Endothelial cell of umbilical vein (primary cell): Measurements from ENCODE around the gene ARMH4. TPM values are rescaled to one million over a fixed set of nuclear protein-coding genes. Genes with fewer than 3 reads are reported as not detected.

Source experiments
- BruUV-seq: library from RNA; stranded (reverse); fragments of 400-500 nt; replicated peaks from 2 replicates; lab custom pipeline; 2021; lab: Mats Ljungman, UMichigan
- CTCF ChIA-PET: fragments of 300-600, 350-600 bp; sonication (Branson Sonifier 250); formaldehyde crosslinking; loops from one replicate; lab custom pipeline; 2021; ENCODE audit warnings: antibody characterized with exemption, inconsistent platforms; lab: Charles Lee
- POLR2A ChIA-PET: fragments of 300-600, 350-600 bp; sonication (Branson Sonifier 250); formaldehyde crosslinking; loops from one replicate; lab custom pipeline; 2021; ENCODE audit warnings: antibody characterized with exemption, inconsistent platforms; lab: Charles Lee
- DNase-seq: peaks from one replicate; pipeline ENCODE4 v3.0.0-alpha.2; 2011; ENCODE audit warnings: low read depth, low spot score
- FAIRE-seq: peaks from 2 replicates; lab custom pipeline; 2011; peaks lifted over from hg19 to GRCh38; lab: Jason Lieb, UNC
- H2AFZ ChIP-seq: 2 replicates; pipeline ENCODE4 v1.6.0; 2012; ENCODE audit warnings: low read depth, low read length, control low read depth, inconsistent platforms
- H3K27ac ChIP-seq: 2 replicates; pipeline ENCODE4 v1.5.1; 2011; ENCODE audit warnings: low read depth, mild to moderate bottlenecking, control low read depth, low read length, moderate library complexity; ENCODE audit not compliant: insufficient read depth
- H3K27me3 ChIP-seq, 2 experiments: 2 replicates each; pipeline versions ENCODE4 v1.6.0 to v1.6.1; 2011; ENCODE audit warnings: low read length in 2 of 2, mixed read lengths in 1 of 2; ENCODE audit not compliant: control insufficient read depth in 2 of 2, insufficient read depth in 2 of 2
- H3K36me3 ChIP-seq, 2 experiments: 2 replicates in 1 of 2; 3 replicates in 1 of 2; pipeline ENCODE4 v1.5.1; 2011; ENCODE audit warnings: low read length in 2 of 2, mild to moderate bottlenecking in 1 of 2, moderate library complexity in 1 of 2; ENCODE audit not compliant: control insufficient read depth in 2 of 2, insufficient read depth in 2 of 2; ENCODE audit errors: extremely low read depth in 1 of 2
- H3K4me1 ChIP-seq: 3 replicates; pipeline ENCODE4 v1.5.1; 2011; ENCODE audit warnings: mild to moderate bottlenecking, low read length; ENCODE audit not compliant: control insufficient read depth, insufficient read depth; ENCODE audit errors: extremely low read depth
- H3K4me2 ChIP-seq: 2 replicates; pipeline ENCODE4 v1.6.1; 2011; ENCODE audit warnings: low read length, control low read depth, mixed read lengths; ENCODE audit not compliant: insufficient read depth
- H3K4me3 ChIP-seq, 3 experiments: fragments of 200-600 bp in 1 of 3; sonication (generic), shearing (Covaris generic) in 1 of 3; replicated peaks in 1 of 3; 2 replicates each; pipeline ENCODE4 v1.5.1; 2011 to 2016; ENCODE audit warnings: control low read depth in 3 of 3, low read length in 3 of 3, mild to moderate bottlenecking in 2 of 3, inconsistent platforms in 1 of 3, low read depth in 1 of 3, moderate library complexity in 1 of 3; ENCODE audit not compliant: insufficient read depth in 1 of 3
- H3K79me2 ChIP-seq: 2 replicates; pipeline ENCODE4 v1.6.0; 2012; ENCODE audit warnings: low read length, inconsistent platforms; ENCODE audit not compliant: control insufficient read depth, insufficient read depth
- H3K9ac ChIP-seq: replicated peaks from 2 replicates; pipeline ENCODE3; 2011; ENCODE audit warnings: low read length, control low read depth; ENCODE audit not compliant: insufficient read depth; ENCODE audit errors: extremely low read depth
- H3K9me1 ChIP-seq: replicated peaks from 3 replicates; pipeline ENCODE4 v1.6.0; 2011; ENCODE audit warnings: mild to moderate bottlenecking, low read length; ENCODE audit not compliant: control insufficient read depth, insufficient read depth; ENCODE audit errors: extremely low read depth
- H3K9me3 ChIP-seq: replicated peaks from 2 replicates; pipeline ENCODE4 v1.5.1; 2012; ENCODE audit warnings: low read length, inconsistent platforms; ENCODE audit not compliant: control insufficient read depth, insufficient read depth
- H4K20me1 ChIP-seq: replicated peaks from 2 replicates; pipeline ENCODE3; 2011; ENCODE audit warnings: mild to moderate bottlenecking, low read length; ENCODE audit not compliant: control insufficient read depth, insufficient read depth; ENCODE audit errors: extremely low read depth
- CTCF ChIP-seq, 2 donors: IDR thresholded peaks; 1 replicate in 1 of 2; 2 replicates in 1 of 2; pipeline ENCODE4 v1.5.1; 2011; ENCODE audit warnings: low read length in 2 of 2, mild to moderate bottlenecking in 2 of 2, moderate library complexity in 2 of 2, control low read depth in 1 of 2, inconsistent platforms in 1 of 2, low read depth in 1 of 2; ENCODE audit not compliant: insufficient read depth in 1 of 2; ENCODE audit errors: extremely low read depth in 1 of 2
- EZH2 ChIP-seq: IDR thresholded peaks from 2 replicates; pipeline ENCODE4 v1.6.1; 2012; ENCODE audit warnings: borderline replicate concordance, low read depth, mild to moderate bottlenecking, moderate library complexity, low read length, inconsistent platforms; ENCODE audit not compliant: severe bottlenecking
- FOS ChIP-seq: IDR thresholded peaks from 2 replicates; pipeline ENCODE4 v1.6.1; 2011; ENCODE audit warnings: mild to moderate bottlenecking, low read length, moderate library complexity, borderline replicate concordance; ENCODE audit not compliant: insufficient read depth
- GATA2 ChIP-seq: IDR thresholded peaks from 2 replicates; pipeline ENCODE4 v1.7.0; 2011; ENCODE audit warnings: low read depth, mild to moderate bottlenecking, moderate library complexity, mixed read lengths, low read length; ENCODE audit not compliant: insufficient read length, insufficient read depth
- JUN ChIP-seq: IDR thresholded peaks from 2 replicates; pipeline ENCODE4 v1.6.1; 2011; ENCODE audit warnings: borderline replicate concordance, low read depth; ENCODE audit not compliant: insufficient read length, insufficient read depth
- MAX ChIP-seq: IDR thresholded peaks from 2 replicates; pipeline ENCODE4 v1.6.1; 2011; ENCODE audit not compliant: insufficient read depth, insufficient read length
- MYC ChIP-seq: IDR thresholded peaks from one replicate; pipeline ENCODE4 v1.6.1; 2011; ENCODE audit warnings: mild to moderate bottlenecking, low read depth, low read length
- POLR2A ChIP-seq: IDR thresholded peaks from 2 replicates; pipeline ENCODE4 v1.6.1; 2012; ENCODE audit warnings: low read depth, mild to moderate bottlenecking, control low read depth, low read length
- POLR2AphosphoS5 ChIP-seq: IDR thresholded peaks from 2 replicates; pipeline ENCODE4 v1.6.1; 2012; ENCODE audit warnings: low read depth, mild to moderate bottlenecking, control low read depth, low read length, moderate library complexity; ENCODE audit not compliant: insufficient read depth
- dilution Hi-C: fragments of 300-500 bp; cut with MboI; formaldehyde crosslinking; loops from one replicate; pipeline ENCODE4 v1.15.0; 2019; ENCODE audit warnings: low sequenced_read_pairs; ENCODE audit not compliant: extremely low pct_ligation_motif_present
- intact Hi-C: fragments of 100-400 bp; cut with micrococcal nuclease; formaldehyde crosslinking; loops from one replicate; pipeline ENCODE4 v1.10.0; 2022
- polyA plus RNA-seq, 4 experiments: library from polyadenylated mRNA; depleted of rRNA in 3 of 4; stranded (reverse) in 3 of 4; unstranded in 1 of 4; fragments of >200 nt; gene quantifications; 2 replicates each; pipeline versions ENCODE4 v1.2.1 to v1.2.3, GENCODE V29; 2011 to 2012; ENCODE audit warnings: missing spikeins in 1 of 4
- total RNA-seq: library from RNA; stranded (reverse); gene quantifications from 2 replicates; pipeline ENCODE4 v1.2.3, GENCODE V29; 2021

Gene ARMH4
- total and polyA plus RNA-seq, 2 donors (not counting 3 experiments of a cell fraction or from before 2014, with no cell fraction given) = 1.1 to 3.0 TPM

- no peaks in the 10 kb centered on the region for H3K9me1 ChIP-seq
- no peaks in the 10 kb centered on the region for H3K36me3 ChIP-seq
- intact Hi-C loops (no loop called here), dilution Hi-C loops (no loop called here)
- H3K27ac ChIP-seq = no peak overlapping the region
- H3K27me3 ChIP-seq = peaks cover 1 to 31% of the 10 kb centered on the region in 2 experiments
- H3K4me2 ChIP-seq = no peak overlapping the region
- ChIA-PET POLR2A (no interaction called here), CTCF (no interaction called here)
- no TSS peak for BruUV-seq
- H3K79me2 ChIP-seq = no peaks in the 10 kb centered on the region
- H3K4me3 ChIP-seq = no peak overlapping the region
- TF ChIP-seq MYC (no peak), JUN (no peak), GATA2 (no peak), EZH2 (no peak), MAX (no peak), POLR2A (no peak), CTCF (IDR thresholded peaks at IDR 0.05; ENCODE audit: extremely low read depth in 1 of 2, insufficient read depth in 1 of 2, low read depth in 1 of 2, low read length in 2 of 2) (no peak), FOS (no peak), POLR2AphosphoS5 (no peak)
- no peak overlapping the region for H2AFZ ChIP-seq
- no peaks in the 10 kb centered on the region for H3K4me1 ChIP-seq
- H4K20me1 ChIP-seq = no peaks in the 10 kb centered on the region
- no peak for FAIRE-seq
- H3K9me3 ChIP-seq = no peaks in the 10 kb centered on the region
- DNase-seq = no peak
- no peak overlapping the region for H3K9ac ChIP-seq
Observed at GRCh38 chr14:58089612-58090011, 62.4 kb downstream of the ARMH4 start.
